ENCODE data around the gene GASK1A.

GASK1A gene

DNA sequence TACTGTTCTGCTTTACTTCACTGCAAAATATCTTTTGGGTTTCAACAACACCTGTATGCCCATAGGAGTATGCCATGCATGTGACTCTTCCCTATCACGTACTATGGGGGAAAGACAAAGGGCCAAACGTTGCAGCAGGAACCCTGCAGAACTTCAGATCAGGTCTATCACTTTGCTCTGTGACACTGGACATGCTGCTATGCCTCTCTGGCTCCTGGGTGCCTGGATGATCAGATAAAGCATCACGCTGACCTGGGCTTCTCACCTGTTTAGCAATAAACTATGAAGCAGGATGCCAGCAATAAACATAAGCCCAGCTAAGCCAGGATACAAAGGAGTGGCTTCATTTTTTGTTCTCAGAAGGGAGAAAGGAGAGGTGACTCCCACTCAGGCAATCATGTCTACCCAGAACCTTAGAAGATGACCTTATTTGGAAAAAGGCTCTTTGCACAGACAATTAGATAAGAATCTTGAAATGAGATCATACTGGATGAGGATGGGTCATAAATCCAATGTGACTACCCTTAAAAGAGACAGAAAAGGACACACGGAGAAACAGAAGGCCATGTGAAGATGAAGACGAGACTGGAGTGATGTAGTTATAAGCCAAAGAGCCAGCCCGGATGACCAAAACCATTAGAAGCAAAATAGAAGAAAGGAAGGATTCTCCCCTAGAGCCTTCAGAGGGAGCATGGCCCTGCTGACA is 107.5 kb downstream of the GASK1A start:
- Histone ChIP-seq H3K9me3 (ENCODE audit: control insufficient read depth, insufficient read depth, low read depth, low read length) (no peaks in the 10 kb centered on the region), H3K36me3 (ENCODE audit: control insufficient read depth in 2 of 2, insufficient read depth in 1 of 2, low read length in 2 of 2) (peaks cover 0 to 14% of the 10 kb centered on the region in 2 experiments; a peak in 1 of 3 replicates), H3K27ac (ENCODE audit: extremely low read depth, low read depth, low read length) (no peak overlapping the region), H3K4me3 (ENCODE audit: low read depth, low read length) (no peak overlapping the region), H3K4me1 (ENCODE audit: control insufficient read depth, insufficient read depth, low read length) (no peaks in the 10 kb centered on the region; the same call in 1 of the 2 replicates)
- TF ChIP-seq ZBTB17 (tag by site-specific recombination; IDR thresholded peaks at IDR 0.05) (no peak), ZNF366 (tag by site-specific recombination; conservative IDR thresholded peaks at IDR 0.05) (peak; percentile 73), SP7 (tag by site-specific recombination; IDR thresholded peaks at IDR 0.05) (peak; percentile 56), SP3 (tag by site-specific recombination; IDR thresholded peaks at IDR 0.05) (0 out of 2 replicates have a peak, but pooled peaks have one; percentile 26), ZNF155 (tag by site-specific recombination; IDR thresholded peaks at IDR 0.05) (no peak)
- TF ChIP-seq, protein P1, sequence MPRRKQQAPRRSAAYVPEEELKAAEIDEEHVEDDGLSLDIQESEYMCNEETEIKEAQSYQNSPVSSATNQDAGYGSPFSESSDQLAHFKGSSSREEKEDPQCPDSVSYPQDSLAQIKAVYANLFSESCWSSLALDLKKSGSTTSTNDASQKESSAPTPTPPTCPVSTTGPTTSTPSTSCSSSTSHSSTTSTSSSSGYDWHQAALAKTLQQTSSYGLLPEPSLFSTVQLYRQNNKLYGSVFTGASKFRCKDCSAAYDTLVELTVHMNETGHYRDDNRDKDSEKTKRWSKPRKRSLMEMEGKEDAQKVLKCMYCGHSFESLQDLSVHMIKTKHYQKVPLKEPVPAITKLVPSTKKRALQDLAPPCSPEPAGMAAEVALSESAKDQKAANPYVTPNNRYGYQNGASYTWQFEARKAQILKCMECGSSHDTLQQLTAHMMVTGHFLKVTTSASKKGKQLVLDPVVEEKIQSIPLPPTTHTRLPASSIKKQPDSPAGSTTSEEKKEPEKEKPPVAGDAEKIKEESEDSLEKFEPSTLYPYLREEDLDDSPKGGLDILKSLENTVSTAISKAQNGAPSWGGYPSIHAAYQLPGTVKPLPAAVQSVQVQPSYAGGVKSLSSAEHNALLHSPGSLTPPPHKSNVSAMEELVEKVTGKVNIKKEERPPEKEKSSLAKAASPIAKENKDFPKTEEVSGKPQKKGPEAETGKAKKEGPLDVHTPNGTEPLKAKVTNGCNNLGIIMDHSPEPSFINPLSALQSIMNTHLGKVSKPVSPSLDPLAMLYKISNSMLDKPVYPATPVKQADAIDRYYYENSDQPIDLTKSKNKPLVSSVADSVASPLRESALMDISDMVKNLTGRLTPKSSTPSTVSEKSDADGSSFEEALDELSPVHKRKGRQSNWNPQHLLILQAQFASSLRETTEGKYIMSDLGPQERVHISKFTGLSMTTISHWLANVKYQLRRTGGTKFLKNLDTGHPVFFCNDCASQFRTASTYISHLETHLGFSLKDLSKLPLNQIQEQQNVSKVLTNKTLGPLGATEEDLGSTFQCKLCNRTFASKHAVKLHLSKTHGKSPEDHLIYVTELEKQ (tag by site-specific recombination; IDR thresholded peaks at IDR 0.05; ENCODE audit: borderline replicate concordance) = 0 out of 2 replicates have a peak, but pooled peaks have one; percentile 35
- ChIA-PET CTCF (interaction anchor here (1.7 to 3.0 kb wide), 3 partner anchors 15 to 125 kb away, joined by 7 to 12 read pairs (median 7); no protein-coding TSS in a partner anchor), POLR2A (no interaction called here)

DNA sequence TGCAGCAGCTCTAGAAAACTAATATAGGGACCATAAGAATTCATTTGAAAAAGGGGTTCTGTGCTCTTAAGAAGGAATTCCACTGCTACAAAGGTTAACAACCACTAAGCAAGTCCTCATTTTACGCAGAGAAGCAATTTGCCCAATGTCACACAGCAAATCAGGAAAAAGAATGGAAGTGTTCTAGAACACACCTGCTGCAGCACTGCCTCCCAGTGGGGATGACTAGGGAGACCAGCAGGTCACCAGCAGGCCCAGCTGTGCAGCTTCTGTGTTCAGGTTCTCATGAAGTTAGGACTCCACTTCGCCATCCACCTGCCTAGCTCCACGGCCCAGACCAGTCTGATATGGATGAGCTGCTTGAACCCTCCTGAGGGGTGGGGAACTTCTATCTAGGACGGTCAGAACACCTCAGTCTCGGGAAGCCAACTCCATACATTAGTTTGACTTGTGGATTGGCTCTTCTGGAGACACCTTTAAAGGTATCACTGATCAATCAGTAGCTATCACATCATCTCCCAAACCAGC is 108.2 kb downstream of the GASK1A start:
- Histone ChIP-seq H3K4me3 (ENCODE audit: low read depth, low read length) (no peak overlapping the region), H3K4me1 (ENCODE audit: control insufficient read depth, insufficient read depth, low read length) (no peaks in the 10 kb centered on the region; the same call in 1 of the 2 replicates), H3K9me3 (ENCODE audit: control insufficient read depth, insufficient read depth, low read depth, low read length) (no peaks in the 10 kb centered on the region), H3K36me3 (ENCODE audit: control insufficient read depth in 2 of 2, insufficient read depth in 1 of 2, low read length in 2 of 2) (peaks cover 0 to 8% of the 10 kb centered on the region in 2 experiments; a peak in 1 of 3 replicates), H3K27ac (ENCODE audit: extremely low read depth, low read depth, low read length) (no peak overlapping the region)
- ChIA-PET CTCF (interaction anchor here (0.8 to 3.0 kb wide), 4 partner anchors 13 to 415 kb away, joined by 3 to 12 read pairs (median 5); no protein-coding TSS in a partner anchor), POLR2A (no interaction called here)
- TF ChIP-seq ZNF776 (tag by site-specific recombination; IDR thresholded peaks at IDR 0.05; ENCODE audit: borderline replicate concordance) (no peak), ZNF146 (tag by site-specific recombination; IDR thresholded peaks at IDR 0.05) (no peak), ZNF785 (tag by site-specific recombination; IDR thresholded peaks at IDR 0.05) (no peak), MYNN (tag by site-specific recombination; IDR thresholded peaks at IDR 0.05; ENCODE audit: borderline replicate concordance) (no peak), ZNF121 (tag by site-specific recombination; IDR thresholded peaks at IDR 0.05) (no peak), ZNF169 (tag by site-specific recombination; IDR thresholded peaks at IDR 0.05) (no peak), ZNF670 (tag by site-specific recombination; IDR thresholded peaks at IDR 0.05; ENCODE audit: low read depth) (no peak)
- TF ChIP-seq, protein P2, sequence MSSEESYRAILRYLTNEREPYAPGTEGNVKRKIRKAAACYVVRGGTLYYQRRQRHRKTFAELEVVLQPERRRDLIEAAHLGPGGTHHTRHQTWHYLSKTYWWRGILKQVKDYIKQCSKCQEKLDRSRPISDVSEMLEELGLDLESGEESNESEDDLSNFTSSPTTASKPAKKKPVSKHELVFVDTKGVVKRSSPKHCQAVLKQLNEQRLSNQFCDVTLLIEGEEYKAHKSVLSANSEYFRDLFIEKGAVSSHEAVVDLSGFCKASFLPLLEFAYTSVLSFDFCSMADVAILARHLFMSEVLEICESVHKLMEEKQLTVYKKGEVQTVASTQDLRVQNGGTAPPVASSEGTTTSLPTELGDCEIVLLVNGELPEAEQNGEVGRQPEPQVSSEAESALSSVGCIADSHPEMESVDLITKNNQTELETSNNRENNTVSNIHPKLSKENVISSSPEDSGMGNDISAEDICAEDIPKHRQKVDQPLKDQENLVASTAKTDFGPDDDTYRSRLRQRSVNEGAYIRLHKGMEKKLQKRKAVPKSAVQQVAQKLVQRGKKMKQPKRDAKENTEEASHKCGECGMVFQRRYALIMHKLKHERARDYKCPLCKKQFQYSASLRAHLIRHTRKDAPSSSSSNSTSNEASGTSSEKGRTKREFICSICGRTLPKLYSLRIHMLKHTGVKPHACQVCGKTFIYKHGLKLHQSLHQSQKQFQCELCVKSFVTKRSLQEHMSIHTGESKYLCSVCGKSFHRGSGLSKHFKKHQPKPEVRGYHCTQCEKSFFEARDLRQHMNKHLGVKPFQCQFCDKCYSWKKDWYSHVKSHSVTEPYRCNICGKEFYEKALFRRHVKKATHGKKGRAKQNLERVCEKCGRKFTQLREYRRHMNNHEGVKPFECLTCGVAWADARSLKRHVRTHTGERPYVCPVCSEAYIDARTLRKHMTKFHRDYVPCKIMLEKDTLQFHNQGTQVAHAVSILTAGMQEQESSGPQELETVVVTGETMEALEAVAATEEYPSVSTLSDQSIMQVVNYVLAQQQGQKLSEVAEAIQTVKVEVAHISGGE (tag by site-specific recombination; conservative IDR thresholded peaks at IDR 0.05; ENCODE audit: low read depth) = no peak
- TF ChIP-seq, protein P3, sequence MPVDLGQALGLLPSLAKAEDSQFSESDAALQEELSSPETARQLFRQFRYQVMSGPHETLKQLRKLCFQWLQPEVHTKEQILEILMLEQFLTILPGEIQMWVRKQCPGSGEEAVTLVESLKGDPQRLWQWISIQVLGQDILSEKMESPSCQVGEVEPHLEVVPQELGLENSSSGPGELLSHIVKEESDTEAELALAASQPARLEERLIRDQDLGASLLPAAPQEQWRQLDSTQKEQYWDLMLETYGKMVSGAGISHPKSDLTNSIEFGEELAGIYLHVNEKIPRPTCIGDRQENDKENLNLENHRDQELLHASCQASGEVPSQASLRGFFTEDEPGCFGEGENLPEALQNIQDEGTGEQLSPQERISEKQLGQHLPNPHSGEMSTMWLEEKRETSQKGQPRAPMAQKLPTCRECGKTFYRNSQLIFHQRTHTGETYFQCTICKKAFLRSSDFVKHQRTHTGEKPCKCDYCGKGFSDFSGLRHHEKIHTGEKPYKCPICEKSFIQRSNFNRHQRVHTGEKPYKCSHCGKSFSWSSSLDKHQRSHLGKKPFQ (tag by site-specific recombination; IDR thresholded peaks at IDR 0.05) = no peak
- TF ChIP-seq, protein P4, sequence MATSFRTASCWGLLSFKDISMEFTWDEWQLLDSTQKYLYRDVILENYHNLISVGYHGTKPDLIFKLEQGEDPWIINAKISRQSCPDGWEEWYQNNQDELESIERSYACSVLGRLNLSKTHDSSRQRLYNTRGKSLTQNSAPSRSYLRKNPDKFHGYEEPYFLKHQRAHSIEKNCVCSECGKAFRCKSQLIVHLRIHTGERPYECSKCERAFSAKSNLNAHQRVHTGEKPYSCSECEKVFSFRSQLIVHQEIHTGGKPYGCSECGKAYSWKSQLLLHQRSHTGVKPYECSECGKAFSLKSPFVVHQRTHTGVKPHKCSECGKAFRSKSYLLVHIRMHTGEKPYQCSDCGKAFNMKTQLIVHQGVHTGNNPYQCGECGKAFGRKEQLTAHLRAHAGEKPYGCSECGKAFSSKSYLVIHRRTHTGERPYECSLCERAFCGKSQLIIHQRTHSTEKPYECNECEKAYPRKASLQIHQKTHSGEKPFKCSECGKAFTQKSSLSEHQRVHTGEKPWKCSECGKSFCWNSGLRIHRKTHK (tag by site-specific recombination; IDR thresholded peaks at IDR 0.05) = no peak
- TF ChIP-seq, protein P5, sequence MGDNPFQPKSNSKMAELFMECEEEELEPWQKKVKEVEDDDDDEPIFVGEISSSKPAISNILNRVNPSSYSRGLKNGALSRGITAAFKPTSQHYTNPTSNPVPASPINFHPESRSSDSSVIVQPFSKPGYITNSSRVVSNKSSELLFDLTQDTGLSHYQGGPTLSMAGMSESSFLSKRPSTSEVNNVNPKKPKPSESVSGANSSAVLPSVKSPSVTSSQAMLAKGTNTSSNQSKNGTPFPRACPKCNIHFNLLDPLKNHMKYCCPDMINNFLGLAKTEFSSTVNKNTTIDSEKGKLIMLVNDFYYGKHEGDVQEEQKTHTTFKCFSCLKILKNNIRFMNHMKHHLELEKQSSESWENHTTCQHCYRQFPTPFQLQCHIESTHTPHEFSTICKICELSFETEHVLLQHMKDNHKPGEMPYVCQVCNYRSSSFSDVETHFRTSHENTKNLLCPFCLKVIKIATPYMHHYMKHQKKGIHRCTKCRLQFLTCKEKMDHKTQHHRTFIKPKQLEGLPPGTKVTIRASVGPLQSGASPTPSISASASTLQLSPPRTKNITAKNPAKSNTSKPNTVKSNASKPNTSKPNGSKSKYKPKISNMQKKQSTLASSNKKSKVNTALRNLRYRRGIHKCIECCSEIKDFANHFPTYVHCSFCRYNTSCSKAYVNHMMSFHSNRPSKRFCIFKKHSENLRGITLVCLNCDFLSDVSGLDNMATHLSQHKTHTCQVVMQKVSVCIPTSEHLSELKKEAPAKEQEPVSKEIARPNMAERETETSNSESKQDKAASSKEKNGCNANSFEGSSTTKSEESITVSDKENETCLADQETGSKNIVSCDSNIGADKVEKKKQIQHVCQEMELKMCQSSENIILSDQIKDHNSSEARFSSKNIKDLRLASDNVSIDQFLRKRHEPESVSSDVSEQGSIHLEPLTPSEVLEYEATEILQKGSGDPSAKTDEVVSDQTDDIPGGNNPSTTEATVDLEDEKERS (tag by site-specific recombination; IDR thresholded peaks at IDR 0.05) = no peak
- TF ChIP-seq, protein P6, sequence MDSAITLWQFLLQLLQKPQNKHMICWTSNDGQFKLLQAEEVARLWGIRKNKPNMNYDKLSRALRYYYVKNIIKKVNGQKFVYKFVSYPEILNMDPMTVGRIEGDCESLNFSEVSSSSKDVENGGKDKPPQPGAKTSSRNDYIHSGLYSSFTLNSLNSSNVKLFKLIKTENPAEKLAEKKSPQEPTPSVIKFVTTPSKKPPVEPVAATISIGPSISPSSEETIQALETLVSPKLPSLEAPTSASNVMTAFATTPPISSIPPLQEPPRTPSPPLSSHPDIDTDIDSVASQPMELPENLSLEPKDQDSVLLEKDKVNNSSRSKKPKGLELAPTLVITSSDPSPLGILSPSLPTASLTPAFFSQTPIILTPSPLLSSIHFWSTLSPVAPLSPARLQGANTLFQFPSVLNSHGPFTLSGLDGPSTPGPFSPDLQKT (IDR thresholded peaks at IDR 0.05; ENCODE audit: borderline replicate concordance, low read depth, low read length) = no peak
